NCI-H774 (cell line): ENCODE results near the gene DDR1.
"Not testable (repeated sequence)": the region's sequence is repeated elsewhere in the genome, so short reads cannot be mapped to it uniquely, and the experiment has no call there.

Experiments used
- DNase-seq: peaks from one replicate; lab custom pipeline; 2025; lab: John Stamatoyannopoulos, UW

The DDR1 gene

DNA sequence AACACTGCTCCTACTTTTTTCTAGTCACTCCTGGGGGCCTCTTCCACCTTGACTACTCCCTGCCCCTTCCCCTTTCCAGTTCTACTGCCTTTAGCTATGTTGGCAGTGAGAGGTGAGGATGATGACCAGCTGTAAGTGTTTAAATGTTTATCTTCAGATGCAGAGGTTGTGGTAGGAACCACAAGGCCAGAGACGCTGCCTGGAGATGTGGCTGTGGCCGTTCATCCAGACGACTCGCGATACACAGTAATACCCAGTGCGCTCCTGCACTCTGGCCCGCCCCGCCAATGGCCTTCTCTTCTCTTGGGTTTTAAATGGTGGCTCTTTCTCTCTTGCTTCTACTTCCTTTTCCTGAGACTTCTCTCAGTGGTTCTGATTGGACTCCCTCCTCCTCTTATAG lies 34.4 kb downstream of the DDR1 start:
- no peak for DNase-seq

GRCh38 chr6:30922447-30922852 lies 38.1 kb downstream of the DDR1 start:
- no peak for DNase-seq

GRCh38 chr6:30924040-30924627 lies 39.8 kb downstream of the DDR1 start:
- DNase-seq: not testable (repeated sequence)

- DNase-seq: no peak
Measured at GRCh38 chr6:30926644-30927043, 42.3 kb downstream of the DDR1 start.

DNA sequence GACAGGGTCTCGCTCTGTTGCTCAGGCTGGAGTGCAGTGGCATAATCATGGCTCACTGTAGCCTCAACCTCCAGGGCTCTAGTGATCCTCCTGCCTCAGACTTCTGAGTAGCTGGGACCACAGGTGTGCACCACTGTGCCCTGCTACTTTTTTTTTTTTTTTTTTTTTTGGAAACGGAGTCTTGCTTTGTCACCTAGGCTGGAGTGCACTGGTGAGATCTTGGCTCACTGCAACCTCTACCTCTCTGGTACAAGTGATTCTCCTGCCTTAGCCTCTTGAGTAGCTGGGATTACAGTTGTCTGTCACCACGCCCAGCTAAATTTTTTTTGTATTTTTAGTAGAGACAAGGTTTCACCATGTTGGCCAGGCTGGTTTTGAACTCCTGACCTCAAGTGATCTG lies 42.8 kb downstream of the DDR1 start:
- not testable (repeated sequence) for DNase-seq

DNA sequence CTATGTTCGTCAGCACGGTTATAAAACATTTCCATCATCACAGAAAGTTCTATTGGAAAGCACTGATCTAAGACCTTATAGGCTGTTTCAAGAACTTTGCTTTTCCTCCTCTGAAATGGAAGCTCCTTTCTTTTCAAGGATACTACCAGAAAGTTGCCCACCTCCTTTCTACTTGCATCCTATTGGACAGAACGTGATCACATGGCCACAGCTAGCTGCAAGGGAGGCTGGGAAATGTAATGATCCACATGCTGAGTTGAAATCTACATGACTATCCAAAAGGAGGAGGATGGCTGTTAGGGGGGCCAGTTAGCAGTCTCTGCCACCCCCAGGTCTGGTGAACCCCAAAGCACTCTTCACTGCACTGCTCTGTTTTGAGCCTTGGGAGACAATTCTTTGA lies 44.4 kb downstream of the DDR1 start:
- no peak for DNase-seq

GRCh38 chr6:30930506-30930905 lies 46.2 kb downstream of the DDR1 start:
- no peak for DNase-seq

DNA sequence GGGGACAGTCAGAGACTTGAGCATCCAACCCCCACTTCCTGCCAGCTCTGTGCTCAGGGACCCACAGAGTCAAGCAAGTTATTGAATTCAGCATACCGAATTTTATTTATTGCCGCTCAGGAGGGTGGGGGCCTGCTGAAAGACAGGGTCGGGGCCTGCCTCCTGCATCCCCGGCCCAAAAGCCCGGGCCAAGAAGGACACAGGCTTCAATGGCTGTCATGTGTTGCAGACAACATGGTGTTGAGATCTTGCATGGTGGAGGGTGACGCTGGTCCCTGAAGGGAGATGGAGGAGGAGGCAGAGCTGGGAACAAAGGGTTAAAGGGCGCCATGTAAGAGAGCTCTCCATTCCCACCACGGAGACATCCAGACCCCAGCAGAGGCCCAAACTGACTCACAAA lies 47.0 kb downstream of the DDR1 start:
- DNase-seq: no peak

DNA sequence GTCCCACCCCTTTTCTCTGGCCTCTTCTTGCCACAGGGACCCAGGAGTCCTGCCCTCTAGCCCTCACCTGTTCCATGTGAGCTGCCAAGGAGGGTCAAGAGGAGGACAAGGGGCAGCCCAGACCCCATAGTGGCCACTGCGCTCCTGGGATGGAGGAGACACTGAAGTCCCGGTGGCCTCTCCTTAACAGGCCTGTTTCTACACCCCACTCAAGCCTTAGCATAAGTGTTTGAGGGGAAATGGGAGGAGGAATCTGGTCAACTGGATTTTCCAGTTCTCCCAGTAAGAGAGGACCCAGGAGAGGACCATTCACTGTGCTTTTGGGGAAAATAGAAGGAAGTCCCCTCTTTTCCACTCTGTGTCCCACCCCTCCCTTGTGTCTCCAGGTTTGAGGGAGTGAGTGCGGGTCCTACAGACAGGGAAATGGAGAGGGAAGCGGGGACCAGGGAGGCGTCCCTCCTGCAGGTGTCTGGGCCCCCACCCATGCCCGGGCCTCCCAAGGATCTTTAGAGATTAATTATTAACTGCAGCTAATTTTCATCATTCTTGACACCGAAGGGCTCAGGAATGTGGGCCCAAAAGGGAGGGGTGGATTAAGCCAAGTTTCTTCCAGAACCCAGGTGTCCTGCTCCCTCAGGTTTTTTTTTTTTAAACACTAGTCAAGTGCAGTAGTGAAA lies 47.8 kb downstream of the DDR1 start, which contains the start of gene SFTA2:
Gene SFTA2 (minus strand): TSS at position 202 of the 677 bp plus-strand sequence. CDS start 74 bp downstream, at position 128.
- no peak for DNase-seq

GRCh38 chr6:30932665-30933365 lies 48.5 kb downstream of the DDR1 start:
- DNase-seq: no peak

DNA sequence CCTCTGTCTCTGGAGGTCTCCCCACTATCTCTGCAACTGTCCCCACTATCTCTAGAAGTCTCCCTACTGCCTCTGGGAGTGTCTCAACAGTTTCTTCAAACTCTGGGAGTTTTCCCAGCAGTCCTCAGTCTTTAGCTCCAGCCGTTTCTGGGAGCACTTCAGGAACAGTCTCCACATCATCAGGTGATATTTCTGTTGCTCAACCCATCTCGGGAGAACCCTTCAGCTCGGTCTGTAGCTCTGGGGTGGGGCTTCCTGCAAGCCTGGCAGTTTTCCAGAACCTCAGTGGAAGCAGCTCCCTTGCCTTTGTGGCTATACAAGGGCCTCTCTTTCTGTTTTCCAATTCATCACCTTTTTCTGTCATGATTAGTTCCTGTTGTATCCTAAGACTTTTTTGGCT lies 50.7 kb downstream of the DDR1 start:
- DNase-seq: no peak

DNA sequence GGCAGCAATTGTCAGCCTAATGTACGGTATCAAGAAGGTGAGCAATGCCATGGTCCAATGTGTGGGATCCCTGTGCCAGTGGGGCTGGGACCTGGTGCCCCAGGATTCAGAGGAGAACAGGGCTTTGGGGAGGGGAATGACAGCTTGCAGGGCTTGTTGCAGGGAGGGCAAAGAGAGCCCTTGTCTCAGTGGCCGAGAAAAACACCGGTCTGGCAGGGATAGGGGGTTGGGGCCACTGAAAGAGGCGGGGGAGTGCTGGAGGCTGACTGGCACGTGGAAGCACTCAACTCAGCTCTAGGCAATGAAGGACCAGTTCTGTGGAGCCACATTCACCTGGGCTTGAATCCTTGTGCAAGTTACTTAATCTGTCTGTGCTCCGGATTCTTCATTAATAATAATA lies 52.9 kb downstream of the DDR1 start:
- no peak for DNase-seq

GRCh38 chr6:30938730-30939129 lies 54.4 kb downstream of the DDR1 start:
- no peak for DNase-seq

DNA sequence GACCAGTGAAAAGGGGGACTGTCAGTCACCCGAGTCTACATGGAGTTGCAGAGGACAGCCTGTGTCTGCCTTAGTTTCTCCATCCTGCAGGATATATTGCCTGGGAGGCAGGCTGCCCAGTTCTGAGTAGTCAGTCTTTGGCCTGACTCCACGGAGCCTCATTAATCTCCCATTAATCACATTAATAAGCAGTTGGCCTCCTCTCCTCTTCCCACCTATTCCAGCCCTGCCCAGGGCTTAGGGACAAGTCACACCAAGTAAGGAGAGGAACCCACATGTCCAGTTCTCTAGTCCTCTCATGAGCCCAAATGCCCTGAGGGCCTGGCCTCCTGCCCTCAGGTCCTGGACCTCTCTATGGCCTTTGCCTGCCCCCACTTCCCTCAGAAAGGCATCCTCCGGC lies 55.2 kb downstream of the DDR1 start:
- no peak for DNase-seq

GRCh38 chr6:30940361-30940986 lies 56.2 kb downstream of the DDR1 start, which contains the start of gene MUCL3:
Gene MUCL3 (plus strand): TSS chr6:30940973. CDS start chr6:30941000, 27 bp downstream.
- no peak for DNase-seq

GRCh38 chr6:30942338-30943060 lies 58.2 kb downstream of the DDR1 start:
- DNase-seq: no peak

GRCh38 chr6:30944051-30944450 lies 59.7 kb downstream of the DDR1 start:
- DNase-seq: no peak

DNA sequence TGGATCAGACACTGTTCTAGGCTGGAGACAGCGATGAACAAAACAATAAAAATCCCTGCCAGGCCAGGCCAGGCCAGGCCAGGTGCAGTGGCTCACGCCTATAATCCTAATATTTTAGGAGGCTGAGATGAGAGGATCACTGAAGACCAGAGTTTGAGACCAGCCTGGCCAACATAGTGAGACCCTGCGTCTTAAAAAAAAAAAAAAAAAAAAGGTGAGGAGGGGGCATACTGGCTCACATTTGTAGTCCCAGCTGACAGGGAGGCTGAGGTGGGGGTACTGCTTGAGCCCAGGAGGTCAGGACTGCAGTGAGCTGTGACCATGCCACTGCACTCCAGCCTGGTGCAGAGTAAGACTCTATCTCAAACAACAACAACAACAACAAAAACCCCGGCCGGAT lies 61.0 kb downstream of the DDR1 start:
- DNase-seq: no peak

- DNase-seq: no peak
Measured at GRCh38 chr6:30947231-30947630, 62.9 kb downstream of the DDR1 start.

DNA sequence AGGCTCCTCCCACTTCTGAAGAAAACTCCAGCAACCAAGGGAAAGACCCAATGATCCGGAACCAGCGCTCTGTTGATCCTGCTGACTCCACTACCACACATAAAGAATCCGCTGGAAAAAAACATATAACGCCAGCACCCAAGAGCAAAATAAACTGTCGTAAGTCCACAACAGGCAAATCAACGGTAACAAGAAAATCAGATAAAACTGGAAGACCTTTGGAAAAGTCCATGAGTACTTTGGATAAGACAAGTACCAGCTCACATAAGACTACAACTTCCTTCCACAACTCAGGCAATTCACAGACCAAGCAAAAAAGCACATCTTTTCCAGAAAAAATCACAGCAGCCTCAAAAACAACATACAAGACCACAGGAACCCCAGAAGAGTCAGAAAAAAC lies 64.5 kb downstream of the DDR1 start:
- DNase-seq: no peak
